Retinal pigment epithelial cell (primary cell): Measurements from ENCODE around the gene STK33.

Experiments used
- DNase-seq: peaks from one replicate; pipeline ENCODE4 v3.0.0-alpha.2; 2010; ENCODE audit warnings: low read depth
- H3K4me3 ChIP-seq: 2 replicates; pipeline ENCODE4 v1.5.1; 2011; ENCODE audit warnings: mild to moderate bottlenecking, low read length, control low read depth, moderate library complexity
- CTCF ChIP-seq: conservative IDR thresholded peaks from 2 replicates; pipeline ENCODE4 v1.5.1; 2011; ENCODE audit warnings: low read depth, low read length, control low read depth, inconsistent platforms

STK33 gene

GRCh38 chr11:8527939-8528338 is 66.1 kb downstream of the STK33 start:
- no peak overlapping the region for H3K4me3 ChIP-seq
- no peak for TF ChIP-seq CTCF
- DNase-seq, result peak; percentile 57

- TF ChIP-seq CTCF, result no peak
- no peak overlapping the region for H3K4me3 ChIP-seq
- no peak for DNase-seq
Measured at GRCh38 chr11:8523396-8523795, 70.6 kb downstream of the STK33 start.

DNA sequence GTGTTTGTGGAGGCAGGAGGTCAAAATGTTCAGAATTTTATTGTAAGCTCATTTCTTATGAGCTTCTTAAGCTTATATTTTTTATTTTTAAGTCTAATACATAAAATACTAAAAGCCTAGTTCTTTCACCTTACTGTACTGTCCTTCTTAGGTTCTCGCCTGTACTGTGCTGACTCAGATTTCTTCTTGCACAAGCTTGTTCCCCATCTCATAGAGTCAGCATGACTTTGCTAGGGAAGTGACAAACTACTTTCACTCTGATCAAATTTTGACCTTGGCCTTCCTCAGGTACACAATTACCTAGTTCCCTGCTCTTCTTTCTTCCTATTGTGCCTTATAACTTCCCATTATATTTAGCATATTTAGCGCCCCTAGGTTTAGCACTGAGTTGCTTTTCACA is 81.5 kb downstream of the STK33 start:
- H3K4me3 ChIP-seq, result no peak overlapping the region
- no peak for DNase-seq
- no peak for TF ChIP-seq CTCF

- TF ChIP-seq CTCF, result no peak
- H3K4me3 ChIP-seq, result no peak overlapping the region
- DNase-seq, result no peak
Measured at GRCh38 chr11:8503910-8504364, 90.1 kb downstream of the STK33 start.

DNA sequence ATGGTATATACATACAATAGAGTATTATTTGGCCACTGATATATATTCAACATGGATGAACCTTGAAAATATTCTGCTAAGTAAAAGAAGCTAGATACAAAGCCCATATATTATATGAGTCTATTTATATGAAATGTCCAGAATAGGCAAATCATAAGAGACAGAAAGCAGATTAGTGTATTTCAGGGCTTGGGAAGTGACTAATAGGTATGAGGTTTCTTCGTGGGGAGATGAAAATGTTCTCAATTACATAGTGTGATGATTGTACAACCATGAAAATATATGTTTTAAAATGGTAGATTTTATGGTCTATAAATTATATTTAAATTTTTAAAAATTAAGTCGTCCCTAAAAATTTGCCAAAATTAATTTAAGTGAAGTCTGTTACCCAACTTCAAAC is 92.2 kb downstream of the STK33 start:
- no peak for TF ChIP-seq CTCF
- no peak overlapping the region for H3K4me3 ChIP-seq
- DNase-seq, result no peak

- no peak for DNase-seq
- no peak overlapping the region for H3K4me3 ChIP-seq
- no peak for TF ChIP-seq CTCF
Measured at GRCh38 chr11:8488395-8488794, 105.6 kb downstream of the STK33 start.

DNA sequence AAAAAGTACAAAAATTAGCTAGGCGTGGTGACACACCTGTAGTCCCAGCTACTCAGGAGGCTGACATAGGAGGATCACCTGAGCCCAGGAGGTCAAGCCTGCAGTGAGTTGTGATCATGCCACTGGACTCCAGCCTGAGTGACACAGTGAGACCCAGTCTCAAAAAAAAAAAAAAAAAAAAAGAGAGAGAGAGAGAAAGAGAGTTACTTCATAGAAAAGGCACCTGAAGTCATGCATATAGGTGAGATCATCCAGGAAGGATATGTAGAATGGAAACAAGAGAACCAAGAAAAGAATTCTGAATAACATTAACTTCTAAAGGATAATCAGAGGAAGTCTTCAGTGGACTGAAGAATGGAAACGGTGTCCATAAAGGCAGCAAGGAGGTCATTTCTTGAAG is 106.8 kb downstream of the STK33 start:
- no peak for TF ChIP-seq CTCF
- H3K4me3 ChIP-seq, result no peak overlapping the region
- no peak for DNase-seq
